GM12801 (cell line): ENCODE data around the gene FNDC3A.

Experiments used
- TF ChIP-seq, protein P1 (sequence below): IDR thresholded peaks from one replicate; pipeline ENCODE4 v1.5.1; 2011; ENCODE audit warnings: control low read depth; ENCODE audit not compliant: insufficient read length; ENCODE audit errors: extremely low read depth

Gene FNDC3A

DNA sequence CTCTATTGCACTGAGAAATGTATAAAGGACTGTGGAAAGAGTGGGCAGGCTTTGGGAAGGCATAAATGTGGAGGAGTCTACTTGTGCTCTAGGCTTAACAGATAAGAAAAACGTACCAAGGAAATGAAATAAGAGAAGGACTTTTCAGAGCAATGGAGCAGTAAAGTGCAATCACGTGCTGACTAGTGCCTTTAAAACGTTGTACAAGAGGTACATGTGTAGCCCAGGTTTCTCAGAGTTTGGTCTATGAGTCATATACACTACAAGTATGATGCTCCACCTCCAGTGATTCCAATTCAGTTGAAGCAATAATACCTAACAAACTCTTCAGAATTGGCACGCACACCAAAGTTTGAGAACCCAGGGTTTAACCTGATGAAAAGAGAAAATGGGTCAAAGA, 13.4 kb upstream of the FNDC3A start:
- TF ChIP-seq, protein P1, sequence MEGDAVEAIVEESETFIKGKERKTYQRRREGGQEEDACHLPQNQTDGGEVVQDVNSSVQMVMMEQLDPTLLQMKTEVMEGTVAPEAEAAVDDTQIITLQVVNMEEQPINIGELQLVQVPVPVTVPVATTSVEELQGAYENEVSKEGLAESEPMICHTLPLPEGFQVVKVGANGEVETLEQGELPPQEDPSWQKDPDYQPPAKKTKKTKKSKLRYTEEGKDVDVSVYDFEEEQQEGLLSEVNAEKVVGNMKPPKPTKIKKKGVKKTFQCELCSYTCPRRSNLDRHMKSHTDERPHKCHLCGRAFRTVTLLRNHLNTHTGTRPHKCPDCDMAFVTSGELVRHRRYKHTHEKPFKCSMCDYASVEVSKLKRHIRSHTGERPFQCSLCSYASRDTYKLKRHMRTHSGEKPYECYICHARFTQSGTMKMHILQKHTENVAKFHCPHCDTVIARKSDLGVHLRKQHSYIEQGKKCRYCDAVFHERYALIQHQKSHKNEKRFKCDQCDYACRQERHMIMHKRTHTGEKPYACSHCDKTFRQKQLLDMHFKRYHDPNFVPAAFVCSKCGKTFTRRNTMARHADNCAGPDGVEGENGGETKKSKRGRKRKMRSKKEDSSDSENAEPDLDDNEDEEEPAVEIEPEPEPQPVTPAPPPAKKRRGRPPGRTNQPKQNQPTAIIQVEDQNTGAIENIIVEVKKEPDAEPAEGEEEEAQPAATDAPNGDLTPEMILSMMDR: no peak

DNA sequence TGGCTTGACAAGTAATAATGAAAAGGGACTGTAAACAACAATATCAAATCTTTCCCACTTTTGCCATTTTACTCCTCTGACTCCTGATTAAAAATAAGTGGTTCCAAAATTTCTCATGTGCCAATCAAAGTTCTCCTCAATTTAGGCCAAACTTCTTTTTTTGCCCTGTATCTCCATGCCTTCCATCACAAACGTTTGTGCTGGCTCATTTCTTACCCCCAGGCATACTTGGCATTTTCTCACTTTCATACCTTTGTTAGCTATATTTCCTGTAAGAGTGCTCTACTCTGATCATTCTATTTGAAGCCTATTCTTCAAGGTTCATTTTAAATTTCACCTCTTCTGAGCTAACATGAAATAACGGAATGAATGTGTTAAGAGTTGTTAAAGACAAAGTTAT, 10.0 kb upstream of the FNDC3A start:
- TF ChIP-seq, protein P1: no peak

DNA sequence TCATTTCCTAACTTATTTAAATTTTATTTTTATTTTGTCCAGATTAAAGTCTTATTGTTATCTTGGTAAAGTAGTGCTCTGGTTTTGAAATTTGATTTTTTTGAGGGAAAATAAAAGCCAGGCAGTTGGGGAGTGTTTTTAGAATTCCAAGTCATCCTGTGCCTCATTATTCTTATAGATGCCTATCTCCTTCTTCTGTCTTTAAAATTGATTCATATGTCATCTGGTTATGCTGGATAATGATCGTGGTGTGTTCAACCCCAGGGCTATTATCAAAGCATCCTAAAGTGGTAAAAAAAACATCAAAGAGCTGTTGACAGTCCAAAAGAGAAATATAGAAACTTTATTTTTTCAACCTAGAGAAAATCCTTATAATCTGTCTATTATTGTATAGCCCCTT, 6.0 kb upstream of the FNDC3A start:
- TF ChIP-seq, protein P1: no peak

DNA sequence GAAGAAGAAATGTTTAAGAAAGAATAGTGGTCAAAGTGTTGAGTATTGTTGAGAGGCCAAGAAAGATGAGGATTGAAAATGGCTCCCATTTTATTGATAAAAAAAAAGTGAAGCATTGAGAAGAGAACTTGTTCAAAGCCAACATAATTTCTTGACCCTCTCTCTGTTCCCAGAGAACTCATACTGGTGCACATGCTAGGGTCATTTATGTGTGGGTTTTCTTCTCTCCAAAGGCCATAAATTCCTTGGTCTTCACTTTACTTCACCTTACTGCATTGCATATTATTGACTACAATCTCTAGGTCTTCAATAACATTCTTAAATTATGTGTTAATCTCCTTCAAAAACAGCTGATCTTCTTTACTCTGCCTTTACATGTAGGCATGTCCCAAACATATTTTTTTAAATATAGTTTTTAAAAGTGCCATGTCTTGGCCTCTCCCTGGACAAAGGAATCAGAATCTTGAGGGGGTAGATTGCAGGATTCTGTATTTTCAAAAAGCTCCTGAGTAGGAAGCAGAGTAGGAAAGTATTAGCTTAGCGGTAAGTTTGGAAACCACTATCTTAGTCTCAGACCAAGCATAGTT, 1.8 kb upstream of the FNDC3A start:
- TF ChIP-seq, protein P1: no peak

DNA sequence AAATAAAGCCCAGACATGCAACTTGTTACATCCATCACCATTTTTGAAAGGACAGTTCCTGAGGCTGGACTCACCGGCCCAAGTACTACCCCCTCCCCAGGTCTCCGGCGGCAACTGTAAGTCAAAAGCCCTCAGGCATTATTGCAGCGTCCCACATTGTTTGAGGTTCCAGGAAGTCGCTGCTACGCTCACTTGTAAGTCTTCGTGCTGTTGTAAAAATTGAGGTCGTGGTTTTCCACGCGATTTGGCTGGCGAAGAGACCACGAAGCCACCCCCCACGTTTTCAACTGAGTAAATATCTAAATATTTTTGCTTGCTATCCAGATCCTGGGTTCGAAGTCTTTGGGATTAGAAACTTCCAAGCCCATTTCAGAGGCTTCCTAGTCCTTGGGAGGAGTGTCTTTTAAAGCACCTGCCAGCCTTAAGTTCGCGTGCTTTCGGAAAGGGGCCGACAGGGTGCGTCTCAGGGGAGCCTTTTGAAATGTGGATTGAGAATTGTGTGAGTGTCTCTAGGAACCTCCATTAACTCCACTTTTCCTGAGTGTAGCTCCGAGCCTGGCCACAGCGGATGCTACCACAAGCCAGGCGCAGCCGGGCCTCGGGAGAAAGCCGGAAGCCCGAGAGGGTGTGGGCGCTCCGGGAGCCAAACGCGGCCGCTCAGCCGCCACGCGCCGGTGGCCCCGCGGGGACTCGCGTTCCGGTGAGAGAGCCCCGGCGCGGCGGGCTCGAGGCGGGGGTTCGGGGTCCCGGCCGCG, 434 bp upstream of the FNDC3A start:
- TF ChIP-seq, protein P1: no peak

DNA sequence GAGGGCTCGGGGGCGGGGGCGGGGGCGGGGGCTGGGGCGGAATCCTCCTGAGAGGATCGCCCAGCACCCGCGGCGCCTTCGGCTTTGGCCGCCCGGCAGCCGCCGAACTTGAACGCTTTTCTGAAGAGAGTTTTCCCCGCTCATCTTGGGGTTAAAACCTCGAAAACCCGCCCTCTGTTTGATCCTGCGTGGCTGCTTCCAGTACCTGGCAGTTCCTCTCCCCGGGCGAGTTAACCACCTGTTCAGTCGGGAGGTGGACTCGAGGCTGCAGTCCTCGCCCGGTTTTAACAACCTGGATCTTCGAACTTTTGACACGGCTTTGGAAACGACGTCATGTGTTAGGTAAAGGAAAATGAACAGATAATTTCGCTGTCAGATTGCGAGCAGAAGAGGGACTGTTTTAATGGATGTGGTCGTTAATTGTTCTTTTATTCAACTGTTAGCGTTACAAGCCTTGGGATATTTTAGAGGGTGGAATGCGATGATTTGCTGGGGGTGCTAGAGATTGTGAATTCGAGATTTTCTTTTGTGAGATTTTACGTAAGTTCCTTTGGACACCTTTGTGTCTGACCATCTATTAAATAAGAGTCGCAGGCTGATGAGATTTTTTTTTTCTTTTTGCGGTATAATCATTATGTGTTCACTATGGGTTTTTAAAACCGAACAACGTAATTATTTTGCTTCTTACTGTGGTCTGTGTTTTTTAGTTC, 1.0 kb downstream of the FNDC3A start:
- TF ChIP-seq, protein P1: no peak

DNA sequence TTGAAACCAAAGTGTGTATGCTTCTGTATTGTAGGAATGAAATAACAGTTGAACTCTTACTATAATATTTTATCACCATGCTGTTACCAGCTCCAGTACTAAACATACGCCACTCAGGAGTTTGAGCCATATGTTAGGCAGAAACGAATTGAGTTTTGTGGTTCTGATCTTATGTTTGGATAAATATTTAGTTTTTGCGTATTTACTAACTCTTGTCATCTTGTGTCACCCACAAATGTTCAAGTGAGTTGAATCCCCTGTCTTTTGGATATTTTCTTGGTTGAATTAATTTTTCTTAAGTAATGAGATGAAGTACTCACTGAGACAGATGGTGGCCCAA, 1.5 kb downstream of the FNDC3A start:
- TF ChIP-seq, protein P1: no peak
